GM19035 (cell line): ENCODE results near the gene CNTNAP2.

Experiments
- ATAC-seq: cut with Tn5 transposase; IDR thresholded peaks from one replicate; pipeline ENCODE4 v1.9.1; 2021; ENCODE audit not compliant: unreplicated experiment

The CNTNAP2 gene

DNA sequence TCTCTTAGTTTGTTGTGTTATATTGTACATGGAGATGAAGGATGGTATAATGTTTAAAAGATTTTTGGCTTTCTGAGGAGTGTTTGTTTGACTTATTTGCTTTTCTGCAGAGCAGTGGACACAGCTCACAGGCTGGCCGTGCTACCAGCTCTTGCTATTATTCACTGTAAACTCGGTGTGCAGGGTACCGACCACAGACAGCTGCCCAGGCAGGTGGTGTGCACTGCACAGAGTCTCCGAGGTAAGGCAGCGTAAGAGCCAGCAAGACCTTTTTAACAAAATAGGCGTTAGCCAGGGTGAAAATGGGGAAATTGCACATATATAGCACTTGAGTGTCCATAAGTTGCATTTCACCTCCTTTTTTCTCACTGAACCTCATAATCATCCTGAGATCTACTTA is 438.0 kb downstream of the CNTNAP2 start:
- no peak for ATAC-seq

DNA sequence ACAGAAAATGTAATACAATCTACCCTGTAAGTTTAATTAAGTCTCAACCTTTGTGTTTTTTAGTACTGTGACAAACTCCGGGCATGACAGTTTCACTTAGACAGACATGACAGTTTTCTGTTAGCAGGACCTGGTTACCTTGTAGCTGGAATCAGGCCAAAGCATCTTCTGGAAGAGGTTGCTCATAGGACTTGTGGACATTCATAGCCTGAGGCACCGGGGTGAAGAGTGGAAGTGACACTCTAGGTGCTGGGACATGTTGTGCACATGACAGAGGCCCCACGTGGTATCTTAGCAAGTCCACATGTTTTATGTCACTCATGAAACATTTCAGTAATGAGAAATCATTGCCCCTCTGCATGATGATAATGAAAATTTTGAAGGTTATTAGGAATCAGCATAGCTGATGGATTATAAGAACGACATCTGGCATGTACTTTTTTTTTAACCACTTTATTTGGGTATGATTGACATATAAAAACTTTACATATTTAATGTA is 441.4 kb downstream of the CNTNAP2 start:
- no peak for ATAC-seq

- ATAC-seq: no peak
These were observed 449.3 kb downstream of the CNTNAP2 start for GRCh38 chr7:146565872-146566271.

GRCh38 chr7:146575903-146576302 is 459.3 kb downstream of the CNTNAP2 start:
- no peak for ATAC-seq

- ATAC-seq: no peak
These were observed 475.4 kb downstream of the CNTNAP2 start for GRCh38 chr7:146591976-146592375.

- ATAC-seq: no peak
These were observed 490.0 kb downstream of the CNTNAP2 start for GRCh38 chr7:146606628-146607027.

DNA sequence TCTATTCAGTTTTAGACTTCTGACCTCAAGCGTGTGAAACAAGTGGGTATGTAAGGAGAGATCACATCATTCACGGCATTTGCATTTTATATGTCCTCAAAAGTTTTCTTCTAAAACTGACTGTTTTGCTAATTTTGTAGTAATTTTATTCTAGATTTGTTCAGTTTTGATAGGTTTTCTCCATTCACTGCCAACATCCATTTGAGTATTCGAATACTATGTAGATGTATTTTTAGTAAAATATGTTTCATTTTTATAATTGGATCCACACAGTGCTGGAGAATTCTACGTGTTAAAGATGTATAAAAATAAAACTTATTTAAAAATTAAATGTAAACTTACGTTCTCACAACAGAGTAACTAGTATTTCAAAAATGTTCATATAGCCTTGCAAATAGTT is 503.0 kb downstream of the CNTNAP2 start:
- ATAC-seq: no peak

GRCh38 chr7:146626912-146627311 is 510.3 kb downstream of the CNTNAP2 start:
- no peak for ATAC-seq

DNA sequence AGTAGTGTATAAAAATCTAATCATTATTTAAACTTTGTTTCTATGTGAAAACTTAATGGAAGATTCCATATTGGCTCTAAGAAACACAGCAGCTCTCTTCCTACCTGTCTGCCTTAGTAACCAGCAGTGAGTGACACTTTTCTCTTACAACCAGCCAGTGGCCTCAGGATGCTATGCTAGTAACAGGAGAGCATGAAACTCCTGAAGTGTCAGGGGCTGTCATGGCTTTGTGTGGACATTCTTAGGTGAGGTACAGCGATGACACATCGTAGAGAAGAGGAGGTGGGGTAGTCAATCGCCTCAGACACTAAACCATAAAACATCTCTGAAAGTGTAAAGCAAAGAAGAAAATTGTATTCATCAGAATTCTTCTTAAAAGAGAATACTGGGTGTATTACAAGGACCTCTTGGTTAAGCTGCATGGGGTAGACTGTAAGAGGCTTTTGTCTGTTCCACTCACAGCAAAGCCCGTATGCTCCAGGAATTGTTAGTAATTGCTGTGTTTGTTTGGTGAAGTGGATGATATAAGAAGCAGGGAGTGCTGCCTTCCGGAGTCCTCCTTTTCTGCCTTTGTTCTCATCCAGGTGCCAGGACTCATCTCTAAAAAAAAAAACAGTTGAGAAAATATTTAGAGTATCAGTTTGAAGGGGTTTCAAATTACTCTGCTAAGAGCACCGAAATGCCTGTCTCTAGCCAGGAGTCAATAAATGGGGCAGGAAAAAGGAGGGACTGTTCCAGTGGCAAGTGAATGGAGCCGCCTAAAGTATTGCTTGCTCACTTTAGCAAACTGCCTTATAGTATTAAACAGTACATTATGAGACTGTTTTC is 518.8 kb downstream of the CNTNAP2 start:
- ATAC-seq: no peak

GRCh38 chr7:146636033-146636356 is 519.4 kb downstream of the CNTNAP2 start:
- ATAC-seq: no peak

DNA sequence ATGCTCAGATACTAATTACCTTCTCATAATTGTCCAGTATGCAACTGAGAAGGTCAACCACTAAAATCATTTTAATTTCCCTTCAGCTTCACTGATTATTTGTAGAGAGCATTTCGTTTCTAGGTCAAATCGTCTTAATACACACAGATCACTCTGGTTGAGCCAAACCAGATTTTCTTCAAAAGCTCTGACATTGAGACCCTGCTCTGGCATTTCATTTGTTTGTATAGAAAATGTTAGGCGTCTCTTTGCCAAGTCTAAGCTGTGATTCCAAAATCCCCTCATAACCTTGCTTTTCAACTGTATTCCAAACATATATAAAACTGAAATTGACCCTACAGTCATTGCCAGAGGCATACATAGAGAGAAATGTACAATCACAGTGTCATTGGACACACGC is 520.0 kb downstream of the CNTNAP2 start:
- ATAC-seq: no peak

DNA sequence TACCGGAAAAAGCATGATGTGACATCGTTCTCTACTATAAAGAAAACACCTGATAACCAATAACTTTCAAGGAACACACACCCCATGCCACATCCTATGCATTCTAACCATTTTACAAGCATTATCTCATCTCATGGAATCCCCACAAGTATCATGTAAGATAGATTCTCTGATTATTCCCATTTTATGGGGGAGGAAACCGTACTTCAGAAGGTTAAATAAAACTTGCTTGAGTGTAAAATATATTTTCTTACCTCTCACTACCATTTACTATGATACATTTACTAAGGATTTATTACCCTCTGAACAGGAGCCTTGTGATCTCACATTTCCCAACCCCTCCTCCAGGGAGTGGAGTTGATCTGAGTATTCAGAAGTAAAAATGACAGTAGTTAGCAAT is 522.7 kb downstream of the CNTNAP2 start:
- ATAC-seq: no peak

GRCh38 chr7:146641491-146641890 is 524.9 kb downstream of the CNTNAP2 start:
- ATAC-seq: no peak

- no peak for ATAC-seq
These were observed 528.9 kb downstream of the CNTNAP2 start for GRCh38 chr7:146645383-146645976.

GRCh38 chr7:146647445-146647844 is 530.8 kb downstream of the CNTNAP2 start:
- ATAC-seq: no peak

- no peak for ATAC-seq
These were observed 535.6 kb downstream of the CNTNAP2 start for GRCh38 chr7:146652176-146652575.

DNA sequence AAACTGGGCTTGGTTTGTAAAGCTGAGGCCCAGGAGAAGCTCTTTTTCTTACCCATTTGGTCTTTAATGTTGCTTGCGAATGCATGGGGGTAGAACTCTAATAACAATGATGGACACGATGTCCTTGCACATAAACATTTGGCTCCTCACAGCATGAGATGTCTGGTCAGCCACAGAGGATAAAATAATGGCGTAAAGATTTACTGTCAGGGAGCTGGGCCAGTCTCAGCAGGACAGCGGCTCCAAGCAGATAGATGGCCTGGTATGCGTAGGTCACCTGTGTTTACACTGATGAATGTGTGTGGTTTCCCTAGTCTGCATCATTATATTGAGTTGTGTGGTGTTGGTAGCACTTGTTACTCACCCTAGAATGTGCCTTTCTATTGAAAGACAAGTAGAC is 537.4 kb downstream of the CNTNAP2 start:
- ATAC-seq: no peak

DNA sequence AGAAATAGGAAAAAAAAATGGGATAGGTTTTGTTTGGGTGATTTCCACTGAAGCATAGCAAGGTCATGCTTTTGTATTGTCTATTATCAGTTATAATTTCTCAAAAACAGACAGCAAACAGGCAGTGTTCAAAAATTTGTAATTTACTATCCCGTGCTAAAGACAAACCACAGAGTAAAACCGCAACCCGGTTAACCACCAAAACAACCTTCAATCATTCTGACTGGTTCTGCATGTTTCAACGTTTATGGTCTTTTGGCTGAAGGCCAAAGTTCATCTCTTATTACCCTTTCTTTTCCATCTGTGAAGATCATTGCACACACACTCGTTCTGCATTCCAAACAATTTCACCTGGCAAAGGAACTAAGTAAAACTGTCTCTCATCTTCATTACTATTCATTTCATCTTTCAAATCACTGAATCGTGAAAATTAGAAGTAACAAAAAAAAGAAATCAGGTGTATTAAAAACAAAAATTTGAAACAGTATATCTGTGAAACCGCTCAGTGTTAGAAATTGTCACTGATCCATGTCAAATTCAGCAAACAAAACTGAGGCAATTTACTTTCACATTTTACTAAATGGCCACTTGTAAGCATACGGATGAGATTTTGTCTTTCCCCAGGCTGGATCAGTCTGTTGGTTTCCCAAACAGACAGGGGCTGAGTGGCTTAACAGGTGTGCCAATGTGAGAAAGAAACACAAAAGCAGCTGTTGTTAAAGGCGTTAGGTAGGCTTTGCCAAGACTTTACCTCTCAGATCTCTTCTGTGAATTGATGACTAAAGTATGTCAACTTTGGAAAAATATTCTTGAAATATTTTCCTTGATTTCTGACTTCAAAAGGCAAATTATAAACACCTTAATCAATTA is 539.6 kb downstream of the CNTNAP2 start:
- no peak for ATAC-seq

GRCh38 chr7:146656988-146657387 is 540.4 kb downstream of the CNTNAP2 start:
- ATAC-seq: no peak

DNA sequence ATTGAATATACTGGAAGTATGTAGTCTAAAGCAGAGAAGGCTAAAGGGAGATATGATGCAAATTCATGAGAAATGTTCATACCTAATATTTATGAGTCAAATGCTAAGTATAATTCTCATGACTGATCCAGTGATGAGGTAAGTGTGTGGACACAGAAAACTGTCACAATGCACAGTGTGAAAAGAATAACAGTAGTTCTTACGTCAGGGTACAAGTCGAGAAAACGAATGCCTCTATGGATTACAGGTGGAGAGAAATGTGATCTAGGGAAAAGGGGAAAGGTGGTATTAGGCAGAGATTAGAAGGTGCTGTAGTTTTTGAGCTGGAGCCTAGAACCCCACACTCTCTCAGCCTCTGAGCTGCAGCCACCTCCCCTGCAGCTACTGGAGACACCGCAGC is 542.0 kb downstream of the CNTNAP2 start:
- ATAC-seq: no peak

DNA sequence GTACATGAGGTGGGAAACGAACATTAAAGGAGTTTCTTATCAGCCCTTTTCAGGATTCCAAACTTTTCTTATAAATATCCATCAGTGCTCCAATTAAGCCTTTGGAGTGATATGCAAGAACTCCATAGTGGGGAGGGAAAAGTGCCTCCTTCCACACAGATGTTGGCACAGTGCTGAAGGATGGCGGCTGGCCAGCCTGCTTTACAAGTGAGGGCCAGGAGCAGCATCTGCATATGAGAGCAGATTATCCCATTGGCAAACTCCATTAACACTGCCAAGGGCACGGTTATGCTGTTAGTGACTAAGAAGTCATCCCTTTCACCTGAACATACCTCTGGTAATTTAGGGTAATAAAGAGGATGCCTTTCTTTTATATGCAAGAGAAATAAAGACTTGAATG is 543.1 kb downstream of the CNTNAP2 start:
- no peak for ATAC-seq

DNA sequence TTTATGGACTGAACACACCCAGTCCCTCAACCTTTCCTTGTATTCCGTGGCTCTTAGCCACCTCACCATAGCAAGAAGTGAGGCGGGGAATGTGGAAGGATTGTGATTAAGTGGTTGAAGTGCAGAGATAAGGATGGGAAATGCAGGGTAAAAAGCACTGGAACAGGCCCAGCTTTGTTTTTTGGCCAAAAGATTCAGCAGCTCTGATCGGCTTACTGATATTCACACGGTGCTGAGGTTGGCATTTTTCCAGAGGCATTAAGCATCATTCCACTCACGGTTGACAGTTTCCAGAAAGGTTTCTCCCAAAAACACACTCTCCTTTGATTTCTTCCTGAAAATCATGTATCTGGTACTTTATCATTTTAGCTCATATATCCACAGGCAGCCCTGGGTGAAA is 544.2 kb downstream of the CNTNAP2 start:
- ATAC-seq: no peak
